ENCODE measurements around the gene APBA2.

The APBA2 gene

GRCh38 chr15:29081781-29082180, 196.0 kb downstream of the APBA2 start:
- ATAC-seq (ENCODE audit: low read depth) (no peak), DNase-seq (ENCODE audit: low spot score) (peak; percentile 28)
- Histone ChIP-seq H3K4me3 (ENCODE audit: severe bottlenecking) (no peak overlapping the region), H3K27ac (ENCODE audit: poor library complexity, severe bottlenecking) (no peak overlapping the region), H3K36me3 (ENCODE audit: low read depth) (no peaks in the 10 kb centered on the region), H3K9me3 (ENCODE audit: severe bottlenecking) (peaks cover 5% of the 10 kb centered on the region), H3K4me1 (ENCODE audit: insufficient read depth, poor library complexity, severe bottlenecking) (no peaks in the 10 kb centered on the region), H3K27me3 (ENCODE audit: insufficient read depth, poor library complexity, severe bottlenecking) (no peaks in the 10 kb centered on the region)
- TF ChIP-seq CTCF (IDR thresholded peaks at IDR 0.05; ENCODE audit: poor library complexity, severe bottlenecking) = no peak

- DNase-seq (ENCODE audit: low spot score) (no peak), ATAC-seq (ENCODE audit: low read depth) (no peak)
- H3K4me3 ChIP-seq (ENCODE audit: severe bottlenecking) = no peak overlapping the region
- H3K27me3 ChIP-seq (ENCODE audit: insufficient read depth, poor library complexity, severe bottlenecking) = no peaks in the 10 kb centered on the region
- TF ChIP-seq CTCF (IDR thresholded peaks at IDR 0.05; ENCODE audit: poor library complexity, severe bottlenecking) = no peak
- no peak overlapping the region for H3K27ac ChIP-seq (ENCODE audit: poor library complexity, severe bottlenecking)
- H3K9me3 ChIP-seq (ENCODE audit: severe bottlenecking) = peaks cover 5% of the 10 kb centered on the region
- H3K36me3 ChIP-seq (ENCODE audit: low read depth) = no peaks in the 10 kb centered on the region
- H3K4me1 ChIP-seq (ENCODE audit: insufficient read depth, poor library complexity, severe bottlenecking) = no peaks in the 10 kb centered on the region
Observed at GRCh38 chr15:29083161-29083560, 197.4 kb downstream of the APBA2 start.

- Histone ChIP-seq H3K4me3 (ENCODE audit: severe bottlenecking) (no peak overlapping the region), H3K9me3 (ENCODE audit: severe bottlenecking) (peaks cover 5% of the 10 kb centered on the region), H3K27me3 (ENCODE audit: insufficient read depth, poor library complexity, severe bottlenecking) (no peaks in the 10 kb centered on the region), H3K27ac (ENCODE audit: poor library complexity, severe bottlenecking) (no peak overlapping the region), H3K36me3 (ENCODE audit: low read depth) (no peaks in the 10 kb centered on the region), H3K4me1 (ENCODE audit: insufficient read depth, poor library complexity, severe bottlenecking) (no peaks in the 10 kb centered on the region)
- ATAC-seq (ENCODE audit: low read depth) (no peak), DNase-seq (ENCODE audit: low spot score) (no peak)
- no peak for TF ChIP-seq CTCF (IDR thresholded peaks at IDR 0.05; ENCODE audit: poor library complexity, severe bottlenecking)
Observed at GRCh38 chr15:29083858-29084257, 198.1 kb downstream of the APBA2 start.

GRCh38 chr15:29086001-29086400, 200.2 kb downstream of the APBA2 start:
- no peaks in the 10 kb centered on the region for H3K4me1 ChIP-seq (ENCODE audit: insufficient read depth, poor library complexity, severe bottlenecking)
- ATAC-seq (ENCODE audit: low read depth) = no peak
- no peak overlapping the region for H3K4me3 ChIP-seq (ENCODE audit: severe bottlenecking)
- TF ChIP-seq CTCF (IDR thresholded peaks at IDR 0.05; ENCODE audit: poor library complexity, severe bottlenecking) = no peak
- DNase-seq (ENCODE audit: low spot score) = peak; percentile 55
- H3K36me3 ChIP-seq (ENCODE audit: low read depth) = no peaks in the 10 kb centered on the region
- H3K27ac ChIP-seq (ENCODE audit: poor library complexity, severe bottlenecking) = no peak overlapping the region
- H3K9me3 ChIP-seq (ENCODE audit: severe bottlenecking) = peaks cover 5% of the 10 kb centered on the region
- no peaks in the 10 kb centered on the region for H3K27me3 ChIP-seq (ENCODE audit: insufficient read depth, poor library complexity, severe bottlenecking)

GRCh38 chr15:29086891-29087290, 201.1 kb downstream of the APBA2 start:
- Histone ChIP-seq H3K4me1 (ENCODE audit: insufficient read depth, poor library complexity, severe bottlenecking) (no peaks in the 10 kb centered on the region), H3K36me3 (ENCODE audit: low read depth) (no peaks in the 10 kb centered on the region), H3K27me3 (ENCODE audit: insufficient read depth, poor library complexity, severe bottlenecking) (no peaks in the 10 kb centered on the region), H3K9me3 (ENCODE audit: severe bottlenecking) (peaks cover 5% of the 10 kb centered on the region), H3K27ac (ENCODE audit: poor library complexity, severe bottlenecking) (no peak overlapping the region), H3K4me3 (ENCODE audit: severe bottlenecking) (no peak overlapping the region)
- DNase-seq (ENCODE audit: low spot score) = peak; percentile 15
- ATAC-seq (ENCODE audit: low read depth) = no peak
- no peak for TF ChIP-seq CTCF (IDR thresholded peaks at IDR 0.05; ENCODE audit: poor library complexity, severe bottlenecking)
